Rectal smooth muscle tissue (tissue), 1 donor: ENCODE results near the gene CRY1.

Source experiments
- H3K27ac ChIP-seq: one replicate; pipeline ENCODE4 v1.7.0; 2013; ENCODE audit warnings: low read depth, low read length, inconsistent platforms
- H3K27me3 ChIP-seq: one replicate; pipeline ENCODE4 v1.7.0; 2013; ENCODE audit warnings: low read length; ENCODE audit not compliant: control insufficient read depth, insufficient read depth
- H3K36me3 ChIP-seq: one replicate; pipeline ENCODE4 v1.7.0; 2013; ENCODE audit warnings: low read length; ENCODE audit not compliant: control insufficient read depth, insufficient read depth
- H3K4me1 ChIP-seq: one replicate; pipeline ENCODE4 v1.7.0; 2013; ENCODE audit warnings: low read length; ENCODE audit not compliant: control insufficient read depth, insufficient read depth
- H3K4me3 ChIP-seq: one replicate; pipeline ENCODE4 v1.7.0; 2013; ENCODE audit warnings: low read length
- H3K9ac ChIP-seq: one replicate; pipeline ENCODE4 v1.7.0; 2013; ENCODE audit warnings: low read length

The CRY1 gene

DNA sequence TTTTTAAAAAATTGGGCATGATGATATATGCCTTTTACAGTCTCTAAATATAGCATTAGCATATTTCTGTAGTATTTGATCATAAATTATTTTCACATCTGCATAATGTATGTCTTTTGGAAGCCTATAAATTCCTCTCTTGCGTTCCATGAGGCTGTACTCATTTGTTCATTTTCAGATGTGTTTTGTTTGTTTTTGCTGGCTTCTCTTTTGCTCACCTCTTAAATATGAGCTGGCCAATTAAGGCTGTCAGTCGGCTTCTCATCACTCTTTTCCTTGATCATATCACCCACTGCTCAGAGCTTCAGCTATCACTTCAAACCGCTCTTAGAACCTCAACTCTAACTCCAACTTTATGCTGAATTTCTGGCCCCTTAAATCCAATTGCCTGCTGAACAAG lies 131.1 kb downstream of the CRY1 start:
- H3K9ac ChIP-seq = no peak overlapping the region
- H3K4me1 ChIP-seq = no peaks in the 10 kb centered on the region
- no peak overlapping the region for H3K4me3 ChIP-seq
- no peak overlapping the region for H3K27ac ChIP-seq
- no peaks in the 10 kb centered on the region for H3K27me3 ChIP-seq
- H3K36me3 ChIP-seq = no peaks in the 10 kb centered on the region

GRCh38 chr12:106960443-106960842 lies 132.9 kb downstream of the CRY1 start:
- no peak overlapping the region for H3K27ac ChIP-seq
- H3K27me3 ChIP-seq = no peaks in the 10 kb centered on the region
- no peaks in the 10 kb centered on the region for H3K36me3 ChIP-seq
- no peak overlapping the region for H3K4me3 ChIP-seq
- no peaks in the 10 kb centered on the region for H3K4me1 ChIP-seq
- no peak overlapping the region for H3K9ac ChIP-seq

- no peak overlapping the region for H3K27ac ChIP-seq
- H3K36me3 ChIP-seq = no peaks in the 10 kb centered on the region
- H3K9ac ChIP-seq = no peak overlapping the region
- no peaks in the 10 kb centered on the region for H3K27me3 ChIP-seq
- H3K4me3 ChIP-seq = peak overlapping the region; percentile 94
- H3K4me1 ChIP-seq = no peaks in the 10 kb centered on the region
These were observed 135.8 kb downstream of the CRY1 start for GRCh38 chr12:106957583-106957982.

GRCh38 chr12:106956048-106956578 lies 137.2 kb downstream of the CRY1 start:
- Histone ChIP-seq H3K4me3 (peak overlapping the region; percentile 94), H3K27ac (peak overlapping the region; percentile 98), H3K4me1 (no peaks in the 10 kb centered on the region), H3K36me3 (no peaks in the 10 kb centered on the region), H3K27me3 (no peaks in the 10 kb centered on the region), H3K9ac (peak overlapping the region; percentile 98)

DNA sequence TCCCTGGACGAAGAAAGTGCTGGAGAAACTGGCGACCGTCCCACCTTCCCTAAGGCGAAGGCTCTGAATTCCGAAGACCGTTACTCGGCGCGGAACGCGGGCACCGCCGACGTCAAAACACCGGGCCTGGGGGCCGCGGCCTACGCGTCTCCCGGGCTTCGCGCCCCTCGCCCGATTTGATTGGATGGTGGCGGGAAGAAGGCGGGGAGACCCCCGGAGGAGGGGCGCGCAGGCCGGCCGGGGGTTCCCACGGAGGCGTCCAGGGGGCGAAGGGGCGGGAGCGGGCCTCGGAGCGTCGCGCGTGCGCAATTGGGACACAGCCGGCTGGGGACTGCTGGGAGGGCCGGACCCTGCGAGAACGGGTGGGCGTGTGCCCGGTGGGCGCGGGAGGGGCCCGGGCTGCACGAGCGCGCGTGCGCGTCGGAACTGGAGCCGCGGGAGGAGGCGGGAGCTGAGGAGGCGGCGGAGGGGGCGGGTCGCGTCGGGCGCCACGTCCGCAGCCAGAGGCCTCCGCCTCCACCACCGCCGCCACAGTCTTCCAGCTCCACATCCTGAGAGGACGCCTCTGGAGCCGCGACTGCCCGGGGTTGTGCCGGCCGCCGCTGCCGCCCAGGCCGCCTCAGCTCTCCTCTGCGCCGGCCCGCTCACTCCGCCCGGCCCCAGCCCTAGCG lies 137.8 kb downstream of the CRY1 start, which contains the start of gene TMEM263:
Gene TMEM263 (plus strand): TSS at position 531 of the 671 bp plus-strand sequence. CDS start 11,210 bp downstream, outside the sequence.
- Histone ChIP-seq H3K27ac (peak within 1 kb of the TSS; percentile 98), H3K36me3 (no peaks in the 10 kb centered on the region), H3K27me3 (no peaks in the 10 kb centered on the region), H3K9ac (peak within 1 kb of the TSS; percentile 98), H3K4me1 (no peaks in the 10 kb centered on the region), H3K4me3 (peak within 1 kb of the TSS; percentile 94)

GRCh38 chr12:106954462-106955376 lies 138.6 kb downstream of the CRY1 start:
- Histone ChIP-seq H3K36me3 (no peaks in the 10 kb centered on the region), H3K4me1 (no peaks in the 10 kb centered on the region), H3K4me3 (peak overlapping the region; percentile 94), H3K9ac (peak overlapping the region; percentile 6), H3K27me3 (no peaks in the 10 kb centered on the region), H3K27ac (peak overlapping the region; percentile 98)

GRCh38 chr12:106953352-106954250 lies 139.7 kb downstream of the CRY1 start:
- no peaks in the 10 kb centered on the region for H3K4me1 ChIP-seq
- H3K9ac ChIP-seq = no peak overlapping the region
- H3K27me3 ChIP-seq = no peaks in the 10 kb centered on the region
- H3K4me3 ChIP-seq = no peak overlapping the region
- H3K36me3 ChIP-seq = no peaks in the 10 kb centered on the region
- H3K27ac ChIP-seq = peak overlapping the region; percentile 98

- H3K36me3 ChIP-seq = no peaks in the 10 kb centered on the region
- no peaks in the 10 kb centered on the region for H3K27me3 ChIP-seq
- no peaks in the 10 kb centered on the region for H3K4me1 ChIP-seq
- H3K27ac ChIP-seq = no peak overlapping the region
- H3K9ac ChIP-seq = no peak overlapping the region
- H3K4me3 ChIP-seq = no peak overlapping the region
These were observed 142.8 kb downstream of the CRY1 start for GRCh38 chr12:106950591-106950990.

DNA sequence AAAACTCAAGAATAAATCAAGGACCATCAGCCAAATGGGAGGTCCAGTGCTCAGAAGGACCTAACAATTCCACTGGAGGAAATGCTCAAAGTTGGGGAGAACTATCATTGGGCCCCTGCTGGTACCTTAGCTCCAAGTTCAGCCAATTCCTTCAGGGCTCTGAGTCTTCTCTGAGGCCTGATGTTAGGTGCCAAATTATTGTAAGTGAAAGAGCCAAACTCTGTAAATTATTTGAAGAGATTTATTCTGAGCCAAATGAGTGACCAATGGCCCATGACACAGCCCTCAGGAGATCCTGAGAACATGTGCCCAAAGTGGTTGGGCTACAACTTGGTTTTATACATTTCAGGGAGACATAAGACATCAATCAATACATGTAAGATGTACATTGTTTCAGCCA lies 145.9 kb downstream of the CRY1 start:
- Histone ChIP-seq H3K4me3 (no peak overlapping the region), H3K36me3 (no peaks in the 10 kb centered on the region)

GRCh38 chr12:106945261-106945851 lies 148.0 kb downstream of the CRY1 start:
- Histone ChIP-seq H3K4me1 (no peaks in the 10 kb centered on the region), H3K27ac (no peak overlapping the region), H3K27me3 (no peaks in the 10 kb centered on the region), H3K4me3 (no peak overlapping the region), H3K36me3 (no peaks in the 10 kb centered on the region), H3K9ac (no peak overlapping the region)

More for the DNA sequence above, 145.9 kb downstream of the CRY1 start:
- Histone ChIP-seq H3K27me3 (no peaks in the 10 kb centered on the region), H3K4me1 (no peaks in the 10 kb centered on the region), H3K27ac (no peak overlapping the region), H3K9ac (no peak overlapping the region)

DNA sequence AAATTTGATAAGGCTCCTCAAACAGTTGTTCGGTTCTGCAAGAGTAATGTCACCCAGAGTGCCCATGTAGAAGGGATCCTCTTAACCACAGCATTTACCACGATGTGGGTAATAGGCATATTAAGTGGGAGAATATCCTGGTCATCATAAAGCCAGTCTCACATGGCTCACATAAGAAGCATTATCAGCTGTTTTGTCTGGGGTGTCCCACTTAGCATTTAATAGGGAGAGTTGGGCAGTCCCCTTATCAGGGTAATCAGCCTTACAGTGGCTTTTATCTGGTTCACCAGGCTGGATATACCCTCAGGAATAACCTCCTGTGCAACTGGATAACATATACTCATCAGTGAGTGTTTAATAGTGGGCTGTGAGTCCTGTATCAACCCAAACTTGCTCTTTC lies 150.6 kb downstream of the CRY1 start:
- Histone ChIP-seq H3K4me3 (no peak overlapping the region), H3K27me3 (no peaks in the 10 kb centered on the region), H3K4me1 (no peaks in the 10 kb centered on the region), H3K27ac (no peak overlapping the region), H3K36me3 (no peaks in the 10 kb centered on the region), H3K9ac (no peak overlapping the region)
